Esophagus (tissue), 2 donors: ENCODE measurements around the gene SHMT1. TPM values are rescaled to one million over a fixed set of nuclear protein-coding genes. Genes with fewer than 3 reads are reported as not detected.
"Not testable (repeated sequence)": the region's sequence is repeated elsewhere in the genome, so short reads cannot be mapped to it uniquely, and the experiment has no call there.

Source experiments
- H3K27ac ChIP-seq, 2 donors: one replicate each; pipeline ENCODE4 v1.5.1; 2013; ENCODE audit warnings: low read depth in 2 of 2, mild to moderate bottlenecking in 2 of 2, inconsistent platforms in 1 of 2, low read length in 1 of 2, moderate library complexity in 1 of 2
- H3K27me3 ChIP-seq, 2 donors: one replicate each; pipeline ENCODE4 v1.6.1; 2013; ENCODE audit warnings: low read length in 2 of 2, control low read depth in 1 of 2, mild to moderate bottlenecking in 1 of 2; ENCODE audit not compliant: insufficient read depth in 2 of 2, control insufficient read depth in 1 of 2
- H3K36me3 ChIP-seq, 2 donors: one replicate each; pipeline ENCODE4 v1.6.1; 2013; ENCODE audit warnings: low read length in 1 of 2; ENCODE audit not compliant: control insufficient read depth in 2 of 2, insufficient read depth in 2 of 2
- H3K4me1 ChIP-seq, 2 donors: one replicate each; pipeline ENCODE4 v1.6.1; 2013; ENCODE audit warnings: low read length in 1 of 2; ENCODE audit not compliant: control insufficient read depth in 2 of 2, insufficient read depth in 2 of 2
- H3K4me3 ChIP-seq, 2 donors: one replicate each; pipeline ENCODE4 v1.5.1; 2013; ENCODE audit warnings: low read length in 2 of 2, mild to moderate bottlenecking in 2 of 2, low read depth in 1 of 2, moderate library complexity in 1 of 2
- H3K9me3 ChIP-seq, 2 donors: one replicate each; pipeline ENCODE4 v1.6.1; 2013; ENCODE audit warnings: mild to moderate bottlenecking in 2 of 2, low read depth in 1 of 2, low read length in 1 of 2, moderate library complexity in 1 of 2; ENCODE audit not compliant: control insufficient read depth in 2 of 2, insufficient read depth in 1 of 2
- WGBS, 2 donors: extraction: QIAGEN DNeasy Blood & Tissue Kit; methylation state at CpG; one replicate each; pipeline ENCODE4 v1.1.7; 2013; 5-methylcytosine and 5-hydroxymethylcytosine counted together
- polyA plus RNA-seq, 2 donors: library from polyadenylated mRNA; stranded (reverse); fragments of 200-250 nt; gene quantifications; one replicate each; pipeline ENCODE4 v1.2.3, GENCODE V29; 2013
- donor health status: healthy with polysubstance abuse.
- donor health status: Bipolar disorder and iron deficiency.

Gene SHMT1
- polyA plus RNA-seq, 2 donors: 70.8 to 73.6 TPM

- Histone ChIP-seq H3K36me3 (peaks cover 0 to under 1% of the 10 kb centered on the region in 2 donors), H3K27me3 (no peaks in the 10 kb centered on the region), H3K4me3 (no peak overlapping the region), H3K9me3 (no peaks in the 10 kb centered on the region), H3K4me1 (no peaks in the 10 kb centered on the region), H3K27ac (no peak overlapping the region)
- WGBS, 2 donors: 83 to 89% methylated on average over 6 of the region's 6 CpGs
Measured at GRCh38 chr17:18364166-18364565, 816 bp upstream of the SHMT1 start.

GRCh38 chr17:18362698-18363100 lies 651 bp downstream of the SHMT1 start:
- H3K4me1 ChIP-seq: no peaks in the 10 kb centered on the region
- H3K36me3 ChIP-seq: peaks cover 0 to 2% of the 10 kb centered on the region in 2 donors
- peak overlapping the region; percentile 81 to 85 for H3K27ac ChIP-seq
- H3K4me3 ChIP-seq: peak overlapping the region; percentile 69 to 85
- no peaks in the 10 kb centered on the region for H3K9me3 ChIP-seq
- no peaks in the 10 kb centered on the region for H3K27me3 ChIP-seq
- WGBS, 2 donors: 3% methylated on average over 14 of the region's 14 CpGs

- Histone ChIP-seq H3K9me3 (no peaks in the 10 kb centered on the region), H3K4me1 (no peaks in the 10 kb centered on the region), H3K27ac (peak overlapping the region; percentile 81 to 85), H3K36me3 (peaks cover 0 to 2% of the 10 kb centered on the region in 2 donors), H3K27me3 (no peaks in the 10 kb centered on the region), H3K4me3 (peak overlapping the region; percentile 69 to 85)
- 42 to 45% methylated on average over 15 of the region's 15 CpGs for WGBS, 2 donors
Measured at GRCh38 chr17:18361837-18362697, 1.3 kb downstream of the SHMT1 start.

DNA sequence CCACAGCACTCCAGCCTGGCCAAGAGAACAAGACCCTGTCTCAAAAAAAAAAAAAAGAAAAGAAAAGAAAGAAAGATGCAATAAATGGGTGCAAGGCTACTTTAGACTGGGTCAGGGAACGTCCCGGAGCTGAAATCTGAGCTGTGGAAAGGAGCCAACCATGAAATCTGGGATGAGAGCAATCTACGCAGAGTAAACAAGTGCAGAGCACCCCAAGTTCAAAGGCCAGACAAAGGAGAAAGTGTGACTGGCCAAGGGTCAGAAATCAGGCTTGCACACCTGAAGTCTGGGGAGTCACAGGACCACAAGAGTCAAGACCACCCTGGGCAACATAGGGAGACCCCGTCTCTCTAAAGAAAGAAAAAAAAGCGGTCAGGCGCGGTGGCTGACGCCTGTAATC lies 2.8 kb downstream of the SHMT1 start:
- WGBS, 2 donors: 83 to 89% methylated on average over 8 of the region's 8 CpGs
- Histone ChIP-seq H3K9me3 (no peaks in the 10 kb centered on the region), H3K27me3 (no peaks in the 10 kb centered on the region), H3K36me3 (peaks cover 0 to 2% of the 10 kb centered on the region in 2 donors), H3K4me3 (no peak overlapping the region), H3K27ac (no peak overlapping the region), H3K4me1 (no peaks in the 10 kb centered on the region)

- no peak overlapping the region for H3K27ac ChIP-seq
- WGBS, 2 donors: 87 to 89% methylated on average over 10 of the region's 10 CpGs
- H3K36me3 ChIP-seq: peaks cover 6 to 14% of the 10 kb centered on the region in 2 donors
- H3K4me1 ChIP-seq: no peaks in the 10 kb centered on the region
- H3K27me3 ChIP-seq: no peaks in the 10 kb centered on the region
- H3K9me3 ChIP-seq: no peaks in the 10 kb centered on the region
- no peak overlapping the region for H3K4me3 ChIP-seq
Measured at GRCh38 chr17:18356624-18357023, 6.7 kb downstream of the SHMT1 start.

DNA sequence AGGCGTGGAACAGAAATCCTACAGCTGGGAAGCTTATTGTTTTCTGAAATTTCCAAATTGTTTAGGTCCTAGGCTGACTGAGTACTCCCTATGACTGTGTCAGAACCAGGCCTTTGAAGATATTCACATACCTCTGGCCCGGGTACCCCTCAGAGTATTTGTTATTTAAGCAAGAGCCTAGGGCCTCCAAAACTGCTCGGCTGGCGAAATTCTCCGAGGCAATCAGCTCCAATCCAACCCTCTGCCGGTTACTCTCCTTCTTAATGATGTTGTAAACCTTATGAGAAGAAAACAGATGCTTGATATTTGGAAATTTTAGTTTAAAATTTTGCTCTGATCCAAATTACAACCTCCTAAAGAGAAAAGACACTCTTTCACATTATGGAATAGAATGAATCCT lies 9.8 kb downstream of the SHMT1 start:
- H3K4me1 ChIP-seq: no peaks in the 10 kb centered on the region
- WGBS, 2 donors: 94 to 95% methylated on average over 6 of the region's 6 CpGs
- peaks cover 6 to 15% of the 10 kb centered on the region in 2 donors for H3K36me3 ChIP-seq
- no peaks in the 10 kb centered on the region for H3K27me3 ChIP-seq
- H3K9me3 ChIP-seq: no peaks in the 10 kb centered on the region
- H3K27ac ChIP-seq: no peak overlapping the region
- H3K4me3 ChIP-seq: no peak overlapping the region

DNA sequence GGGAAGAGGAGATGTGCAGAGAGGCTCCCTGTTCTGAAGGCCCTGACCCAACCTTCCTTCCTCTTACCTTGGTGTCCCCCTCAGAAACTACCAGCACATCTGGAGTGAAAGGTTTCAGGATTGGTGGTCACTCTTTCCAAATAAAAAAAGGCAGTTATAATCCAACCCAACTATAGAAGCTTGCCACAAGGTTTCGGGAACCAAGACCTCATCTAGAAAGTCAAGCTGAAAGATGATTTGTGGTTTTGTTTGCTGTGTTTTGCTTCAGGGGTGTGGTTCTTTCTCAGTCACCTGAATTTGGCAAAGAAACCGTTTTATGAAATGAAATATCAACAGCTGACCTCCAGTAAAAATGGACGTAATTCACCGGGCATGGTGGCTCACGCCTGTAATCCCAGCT lies 19.3 kb downstream of the SHMT1 start:
- Histone ChIP-seq H3K4me1 (no peaks in the 10 kb centered on the region), H3K4me3 (no peak overlapping the region), H3K9me3 (no peaks in the 10 kb centered on the region), H3K36me3 (peaks cover 16 to 56% of the 10 kb centered on the region in 2 donors), H3K27me3 (no peaks in the 10 kb centered on the region), H3K27ac (no peak overlapping the region)
- whole genome bisulfite sequencing, 2 donors: 75 to 76% methylated on average over 5 of the region's 5 CpGs

DNA sequence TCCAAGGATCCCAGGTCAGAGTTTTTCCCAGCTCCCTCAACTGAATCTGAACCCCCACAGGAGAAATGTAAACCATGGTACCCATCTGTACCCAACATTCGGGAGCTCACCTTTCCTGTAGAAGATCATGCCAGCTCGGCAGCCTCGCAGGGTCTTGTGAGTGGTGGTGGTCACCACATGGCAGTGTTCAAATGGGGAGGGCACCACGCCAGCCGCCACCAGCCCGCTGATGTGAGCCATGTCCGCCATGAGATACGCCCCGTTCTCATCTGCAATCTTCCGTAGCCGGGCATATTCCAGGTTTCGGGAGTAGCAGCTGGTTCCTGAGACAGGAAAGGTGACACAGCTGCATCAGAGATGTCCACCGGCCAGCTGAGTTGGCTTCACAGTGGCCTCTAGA lies 23.4 kb downstream of the SHMT1 start:
- no peak overlapping the region for H3K4me3 ChIP-seq
- no peaks in the 10 kb centered on the region for H3K9me3 ChIP-seq
- no peaks in the 10 kb centered on the region for H3K27me3 ChIP-seq
- 98% methylated on average over 13 of the region's 13 CpGs for WGBS, 2 donors
- H3K27ac ChIP-seq: no peak overlapping the region
- H3K4me1 ChIP-seq: no peaks in the 10 kb centered on the region
- H3K36me3 ChIP-seq: peaks cover 16 to 33% of the 10 kb centered on the region in 2 donors

- peaks cover 20 to 34% of the 10 kb centered on the region in 2 donors for H3K36me3 ChIP-seq
- not testable (repeated sequence) for H3K9me3 ChIP-seq, H3K27me3 ChIP-seq, H3K27ac ChIP-seq, H3K4me3 ChIP-seq, H3K4me1 ChIP-seq
- WGBS, 2 donors: 90 to 95% methylated on average over 19 to 25 of the region's 25 CpGs
Measured at GRCh38 chr17:18338158-18338557, 25.2 kb downstream of the SHMT1 start.
